ENCODE measurements around the gene ASB1. TPM values are rescaled to one million over a fixed set of nuclear protein-coding genes. Genes with fewer than 3 reads are reported as not detected.

The ASB1 gene
- total RNA-seq, 4 donors from 2014 or later: 7.3 to 19.4 (median 17.2) TPM

- no peak for TF ChIP-seq CTCF (IDR thresholded peaks at IDR 0.05; ENCODE audit: low read depth)
Observed at GRCh38 chr2:238396663-238397062, 30.1 kb upstream of the ASB1 start.

GRCh38 chr2:238397356-238397755, 29.4 kb upstream of the ASB1 start:
- TF ChIP-seq CTCF (IDR thresholded peaks at IDR 0.05; ENCODE audit: low read depth): no peak

GRCh38 chr2:238398577-238398976, 28.1 kb upstream of the ASB1 start:
- no peak for TF ChIP-seq CTCF (IDR thresholded peaks at IDR 0.05; ENCODE audit: low read depth)

GRCh38 chr2:238399094-238399493, 27.6 kb upstream of the ASB1 start:
- no peak for TF ChIP-seq CTCF (IDR thresholded peaks at IDR 0.05; ENCODE audit: low read depth)

GRCh38 chr2:238401551-238401950, 25.2 kb upstream of the ASB1 start:
- TF ChIP-seq CTCF (IDR thresholded peaks at IDR 0.05; ENCODE audit: low read depth): no peak

GRCh38 chr2:238403632-238404405, 22.9 kb upstream of the ASB1 start:
- no peak for TF ChIP-seq CTCF (IDR thresholded peaks at IDR 0.05; ENCODE audit: low read depth)

- TF ChIP-seq CTCF (IDR thresholded peaks at IDR 0.05; ENCODE audit: low read depth): no peak
Observed at GRCh38 chr2:238404406-238405216, 22.1 kb upstream of the ASB1 start.
